Peyer's patch (tissue), 4 donors: ENCODE results near the gene PPP3CB. TPM values are rescaled to one million over a fixed set of nuclear protein-coding genes. Genes with fewer than 3 reads are reported as not detected.
"Not testable (repeated sequence)": the region's sequence is repeated elsewhere in the genome, so short reads cannot be mapped to it uniquely, and the experiment has no call there.

Experiments
- DNase-seq, 3 donors: peaks; one replicate each; pipeline ENCODE4 v3.0.0-alpha.2; 2017 to 2019
- H3K27ac ChIP-seq, 4 donors: fragments of 200-600 bp; sonication (generic); one replicate each; pipeline ENCODE4 v1.5.1; 2016 to 2019
- H3K27me3 ChIP-seq, 2 donors: fragments of 200-600 bp; sonication (generic); one replicate each; pipeline ENCODE4 v1.5.1; 2019
- H3K36me3 ChIP-seq, 3 donors: fragments of 200-600 bp; sonication (generic); one replicate each; pipeline ENCODE4 v1.5.1; 2016 to 2019
- H3K4me1 ChIP-seq, 4 donors: fragments of 200-600 bp; sonication (generic); one replicate each; pipeline ENCODE4 v1.5.1; 2016 to 2019
- H3K4me3 ChIP-seq, 4 donors: fragments of 200-600 bp; sonication (generic); 1 replicate in 3 of 4; 2 replicates in 1 of 4; pipeline ENCODE4 v1.5.1; 2016 to 2019; ENCODE audit warnings: mild to moderate bottlenecking in 1 of 4
- H3K9me3 ChIP-seq, 4 donors: fragments of 200-600 bp; sonication (generic); one replicate each; pipeline ENCODE4 v1.5.1; 2016 to 2019; ENCODE audit warnings: mild to moderate bottlenecking in 1 of 4
- POLR2A ChIP-seq, 2 donors: fragments of 450-650 bp; IDR thresholded peaks; one replicate each; pipeline ENCODE4 v1.5.1; 2017; ENCODE audit warnings: antibody characterized with exemption in 2 of 2, mild to moderate bottlenecking in 2 of 2, moderate library complexity in 2 of 2
- small RNA-seq, 2 donors: library from RNA; depleted of rRNA; stranded (forward); fragments of <200 nt; gene quantifications; one replicate each; pipeline ENCODE3, GENCODE V24; 2016
- total RNA-seq, 4 donors: library from RNA; depleted of rRNA; stranded (reverse); fragments of >200 nt; gene quantifications; one replicate each; pipeline ENCODE4 v1.1.0, GENCODE V29; 2016
- TF ChIP-seq, protein P1 (sequence below), 6 experiments: fragments of 450-650 bp in 4 of 6; fragments of 200-600 bp in 2 of 6; sonication (generic) in 1 of 6; IDR thresholded peaks; one replicate each; pipeline ENCODE4 v1.5.1; 2017 to 2019; ENCODE audit warnings: antibody characterized with exemption in 6 of 6, mild to moderate bottlenecking in 3 of 6, moderate library complexity in 1 of 6

PPP3CB gene
- total RNA-seq, 4 donors from 2014 or later, result 28.2 to 42.0 (median 32.4) TPM

DNA sequence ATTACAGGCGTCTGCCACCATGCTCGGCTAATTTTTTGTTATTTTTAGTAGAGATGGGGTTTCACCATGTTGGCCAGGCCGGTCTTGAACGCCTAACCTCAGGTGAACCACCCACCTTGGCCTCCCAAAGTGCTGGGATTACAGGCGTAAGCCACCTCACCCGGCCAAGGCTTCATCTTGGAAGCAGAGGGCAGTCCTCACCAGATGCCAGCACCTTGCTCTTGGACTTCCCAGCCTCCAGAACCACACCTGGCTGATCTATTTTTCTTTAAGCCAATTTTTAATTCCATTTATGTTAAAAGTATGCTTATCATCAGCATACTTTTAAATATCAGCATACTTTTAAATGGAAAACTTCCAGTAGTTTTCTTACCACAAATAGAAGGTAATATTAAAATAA lies 94.2 kb downstream of the PPP3CB start:
- peaks cover 0 to 22% (median 0%) of the 10 kb centered on the region in 3 donors for H3K36me3 ChIP-seq
- H3K27ac ChIP-seq, result no peak overlapping the region
- no peaks in the 10 kb centered on the region for H3K27me3 ChIP-seq
- TF ChIP-seq, protein P1, sequence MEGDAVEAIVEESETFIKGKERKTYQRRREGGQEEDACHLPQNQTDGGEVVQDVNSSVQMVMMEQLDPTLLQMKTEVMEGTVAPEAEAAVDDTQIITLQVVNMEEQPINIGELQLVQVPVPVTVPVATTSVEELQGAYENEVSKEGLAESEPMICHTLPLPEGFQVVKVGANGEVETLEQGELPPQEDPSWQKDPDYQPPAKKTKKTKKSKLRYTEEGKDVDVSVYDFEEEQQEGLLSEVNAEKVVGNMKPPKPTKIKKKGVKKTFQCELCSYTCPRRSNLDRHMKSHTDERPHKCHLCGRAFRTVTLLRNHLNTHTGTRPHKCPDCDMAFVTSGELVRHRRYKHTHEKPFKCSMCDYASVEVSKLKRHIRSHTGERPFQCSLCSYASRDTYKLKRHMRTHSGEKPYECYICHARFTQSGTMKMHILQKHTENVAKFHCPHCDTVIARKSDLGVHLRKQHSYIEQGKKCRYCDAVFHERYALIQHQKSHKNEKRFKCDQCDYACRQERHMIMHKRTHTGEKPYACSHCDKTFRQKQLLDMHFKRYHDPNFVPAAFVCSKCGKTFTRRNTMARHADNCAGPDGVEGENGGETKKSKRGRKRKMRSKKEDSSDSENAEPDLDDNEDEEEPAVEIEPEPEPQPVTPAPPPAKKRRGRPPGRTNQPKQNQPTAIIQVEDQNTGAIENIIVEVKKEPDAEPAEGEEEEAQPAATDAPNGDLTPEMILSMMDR (IDR thresholded peaks at IDR 0.05), result no peak
- TF ChIP-seq POLR2A (IDR thresholded peaks at IDR 0.05), result no peak
- no peaks in the 10 kb centered on the region for H3K9me3 ChIP-seq
- no peaks in the 10 kb centered on the region for H3K4me1 ChIP-seq
- H3K4me3 ChIP-seq, result no peak overlapping the region
- no peak for DNase-seq

DNA sequence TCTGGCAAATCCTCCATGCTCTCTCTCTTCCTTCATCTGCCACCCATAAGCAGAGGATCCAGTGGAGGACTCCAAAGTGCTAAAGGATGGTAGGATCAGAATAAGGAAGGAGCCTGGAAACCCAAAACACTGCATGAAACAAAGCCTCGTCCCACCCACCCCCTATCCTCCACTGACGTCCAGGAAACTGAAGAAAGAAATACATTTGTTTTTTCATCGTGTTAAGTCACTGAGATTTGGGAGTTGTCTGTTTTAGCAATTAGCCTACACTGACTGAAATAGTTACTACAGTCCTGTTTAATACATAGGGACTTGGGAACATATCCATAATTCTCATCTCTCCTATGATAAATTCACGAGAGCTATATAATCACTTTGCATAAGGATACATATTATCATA lies 96.8 kb downstream of the PPP3CB start:
- H3K27me3 ChIP-seq, result no peaks in the 10 kb centered on the region
- no peak overlapping the region for H3K27ac ChIP-seq

DNA sequence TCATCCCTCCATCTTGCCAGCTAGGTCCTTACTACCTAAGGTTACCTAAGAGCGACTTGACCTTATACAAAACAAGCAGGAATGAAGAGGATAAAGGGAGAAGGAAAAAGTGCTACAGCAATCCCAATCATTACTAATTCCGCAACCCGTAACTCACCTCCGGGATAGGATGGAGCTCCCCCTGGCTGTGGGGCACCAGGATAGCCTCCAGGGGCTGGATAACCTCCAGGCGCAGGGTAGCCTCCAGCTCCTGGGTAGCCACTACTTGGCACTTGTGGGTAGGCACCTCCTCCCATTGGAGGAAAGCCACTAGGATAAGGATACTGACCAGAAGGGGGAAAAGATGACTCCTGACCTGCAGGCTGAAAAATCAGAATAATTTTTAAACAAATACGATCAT lies 97.8 kb downstream of the PPP3CB start:
- Histone ChIP-seq H3K9me3 (no peaks in the 10 kb centered on the region), H3K36me3 (peaks cover 0 to 45% (median 0%) of the 10 kb centered on the region in 3 donors), H3K27ac (no peak overlapping the region), H3K4me3 (no peak overlapping the region), H3K4me1 (no peaks in the 10 kb centered on the region), H3K27me3 (no peaks in the 10 kb centered on the region)
- TF ChIP-seq POLR2A (IDR thresholded peaks at IDR 0.05), result no peak
- TF ChIP-seq, protein P1 (IDR thresholded peaks at IDR 0.05), result no peak
- DNase-seq, result no peak

More for the DNA sequence above, 96.8 kb downstream of the PPP3CB start:
- H3K36me3 ChIP-seq, result peaks cover 0 to 45% (median 0%) of the 10 kb centered on the region in 3 donors
- no peaks in the 10 kb centered on the region for H3K4me1 ChIP-seq
- no peak overlapping the region for H3K4me3 ChIP-seq
- H3K9me3 ChIP-seq, result no peaks in the 10 kb centered on the region
- no peak for DNase-seq
- no peak for TF ChIP-seq POLR2A (IDR thresholded peaks at IDR 0.05)
- TF ChIP-seq, protein P1 (IDR thresholded peaks at IDR 0.05), result no peak

DNA sequence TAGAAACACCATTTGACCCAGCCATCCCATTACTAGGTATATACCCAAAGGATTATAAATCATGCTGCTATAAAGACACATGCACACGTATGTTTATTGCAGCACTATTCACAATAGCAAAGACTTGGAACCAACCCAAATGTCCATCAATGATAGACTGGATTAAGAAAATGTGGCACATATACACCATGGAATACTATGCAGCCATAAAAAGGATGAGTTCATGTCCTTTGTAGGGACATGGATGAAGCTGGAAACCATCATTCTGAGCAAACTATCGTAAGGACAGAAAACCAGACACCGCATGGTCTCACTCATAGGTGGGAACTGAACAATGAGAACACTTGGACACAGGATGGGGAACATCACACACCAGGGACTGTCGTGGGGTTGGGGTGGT lies 101.5 kb downstream of the PPP3CB start:
- H3K27me3 ChIP-seq, H3K4me3 ChIP-seq, H3K9me3 ChIP-seq, DNase-seq, H3K27ac ChIP-seq, H3K4me1 ChIP-seq: not testable (repeated sequence)
- H3K36me3 ChIP-seq, result peaks cover 0 to 57% (median 0%) of the 10 kb centered on the region in 3 donors

DNA sequence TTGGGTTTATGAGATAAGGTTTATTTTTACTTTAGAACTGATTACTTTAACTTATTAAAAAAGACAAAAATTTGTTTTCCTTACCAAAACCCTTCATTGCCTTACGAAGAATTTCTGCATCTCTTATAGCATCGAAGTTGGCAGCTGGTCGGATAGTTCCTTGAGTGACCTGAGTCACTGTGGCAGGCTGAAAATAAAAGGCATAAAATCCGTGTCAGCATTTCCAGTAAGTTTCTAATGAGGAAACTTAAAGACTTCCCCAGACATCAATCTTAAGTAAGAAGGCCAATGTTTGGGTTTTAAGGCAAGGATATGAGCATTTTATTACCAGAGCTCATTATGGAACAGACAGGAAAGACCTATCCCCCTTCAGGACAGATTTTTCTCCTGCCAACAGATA lies 107.6 kb downstream of the PPP3CB start:
- Histone ChIP-seq H3K36me3 (peaks cover 0 to 77% (median 0%) of the 10 kb centered on the region in 3 donors), H3K27ac (no peak overlapping the region), H3K4me1 (no peaks in the 10 kb centered on the region), H3K4me3 (no peak overlapping the region), H3K9me3 (no peaks in the 10 kb centered on the region), H3K27me3 (no peaks in the 10 kb centered on the region)
- DNase-seq, result no peak
- TF ChIP-seq, protein P1 (IDR thresholded peaks at IDR 0.05), result no peak
- no peak for TF ChIP-seq POLR2A (IDR thresholded peaks at IDR 0.05)

DNA sequence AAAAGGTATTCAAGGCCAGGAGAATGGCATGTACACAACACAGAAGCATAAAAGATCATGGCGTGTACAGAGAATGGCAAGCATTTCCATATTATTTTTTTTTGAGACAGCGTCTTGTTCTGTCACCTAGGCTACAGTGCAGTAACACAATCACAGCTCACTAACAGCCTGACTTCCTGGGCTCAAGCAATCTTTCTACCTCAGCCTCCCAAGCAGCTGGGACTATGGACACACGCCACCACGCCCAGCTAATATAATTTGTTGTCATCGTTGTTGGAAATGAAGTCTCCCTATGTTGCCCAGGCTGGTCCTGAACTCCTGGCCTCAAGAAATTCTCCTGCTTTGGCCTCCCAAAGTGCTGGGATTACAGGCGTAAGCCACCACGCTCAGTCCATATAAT lies 109.2 kb downstream of the PPP3CB start:
- H3K4me3 ChIP-seq, result no peak overlapping the region
- TF ChIP-seq POLR2A (IDR thresholded peaks at IDR 0.05), result no peak
- TF ChIP-seq, protein P1 (IDR thresholded peaks at IDR 0.05), result no peak
- H3K9me3 ChIP-seq, result no peaks in the 10 kb centered on the region
- no peaks in the 10 kb centered on the region for H3K27me3 ChIP-seq
- H3K4me1 ChIP-seq, result no peaks in the 10 kb centered on the region
- DNase-seq, result no peak
- H3K36me3 ChIP-seq, result peaks cover 0 to 91% (median 0%) of the 10 kb centered on the region in 3 donors
- H3K27ac ChIP-seq, result no peak overlapping the region

Small RNA genes within 50 kb of the gene (small RNA-seq; reads per million reads assigned to genes)
- 0 reads per million in 2 donors for gene RNU6-883P

Other genes with a start within 250 kb of the PPP3CB start
- gene DNAJC9, start 248.8 kb downstream of the PPP3CB start, total RNA-seq, result 10 to 100 TPM; 13.8 to 47.0 (median 17.0) TPM
- 10 to 100 TPM; 39.8 to 69.3 (median 40.1) TPM for gene MRPS16, start 243.4 kb downstream of the PPP3CB start, total RNA-seq
- gene CFAP70, start 137.2 kb downstream of the PPP3CB start, total RNA-seq, result 1 to 10 TPM in 3 of 4 donors, under 1 TPM in 1; 0.88 to 5.8 (median 2.5) TPM
- gene ANXA7, start 82.0 kb downstream of the PPP3CB start, total RNA-seq, result 10 to 100 TPM; 51.9 to 70.1 (median 58.4) TPM
- 1 to 10 TPM; 3.3 to 7.5 (median 5.2) TPM for gene MSS51, start 62.5 kb downstream of the PPP3CB start, total RNA-seq
- gene USP54, start 95.3 kb upstream of the PPP3CB start, total RNA-seq, result 10 to 100 TPM; 41.0 to 65.1 (median 50.5) TPM
- gene MYOZ1, start 145.4 kb upstream of the PPP3CB start, total RNA-seq, result not detected
- not detected for gene SYNPO2L, start 160.0 kb upstream of the PPP3CB start, total RNA-seq
- gene AGAP5, start 202.1 kb upstream of the PPP3CB start, total RNA-seq, result 10 to 100 TPM; 11.6 to 23.3 (median 16.1) TPM
- gene SEC24C, start 248.3 kb upstream of the PPP3CB start, total RNA-seq, result 10 to 100 TPM; 48.7 to 81.5 (median 79.9) TPM